ENCODE measurements around the gene ZNF560.
"Not testable (repeated sequence)": the region's sequence is repeated elsewhere in the genome, so short reads cannot be mapped to it uniquely, and the experiment has no call there.

DNA sequence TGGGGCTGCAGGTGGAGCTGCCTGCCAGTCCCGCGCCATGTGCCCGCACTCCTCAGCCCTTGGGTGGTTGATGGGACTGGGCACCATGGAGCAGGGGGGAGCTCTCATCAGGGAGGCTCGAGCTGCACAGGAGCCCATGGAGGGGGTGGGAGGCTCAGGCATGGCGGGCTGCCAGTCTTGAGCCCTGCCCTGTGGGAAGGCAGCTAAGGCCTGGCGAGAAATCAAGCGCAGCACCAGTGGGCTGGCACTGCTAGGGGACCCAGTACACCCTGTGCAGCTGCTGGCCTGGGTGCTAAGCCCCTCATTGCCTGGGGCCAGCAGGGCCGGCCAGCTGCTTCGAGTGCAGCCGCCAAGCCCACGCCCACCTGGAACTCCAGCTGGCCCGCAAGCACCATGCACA, 42.9 kb upstream of the ZNF560 start:
- TF ChIP-seq CTCF (IDR thresholded peaks at IDR 0.05 in 8 of 11, conservative IDR thresholded peaks at IDR 0.05 in 3 of 11); POLR2A (IDR thresholded peaks at IDR 0.05): not testable (repeated sequence)
